ENCODE measurements around the gene LRRC23. TPM values are rescaled to one million over a fixed set of nuclear protein-coding genes. Genes with fewer than 3 reads are reported as not detected.

The LRRC23 gene
- total RNA-seq, 4 donors from 2014 or later = 1.7 to 35.5 (median 3.0) TPM; not detected in 1

- TF ChIP-seq CTCF (IDR thresholded peaks at IDR 0.05) (no peak), POLR2A (IDR thresholded peaks at IDR 0.05) (peak; percentile 90 to 92)
- H3K4me1 ChIP-seq = peaks cover 9 to 52% (median 48%) of the 10 kb centered on the region in 4 donors
- peak overlapping the region; percentile 89 to 100 (median 95) for H3K27ac ChIP-seq
- no peaks in the 10 kb centered on the region for H3K27me3 ChIP-seq
- DNase-seq = peak in 2 of 3 donors; percentile 85 to 86
- peaks cover 0 to 32% (median 0%) of the 10 kb centered on the region in 3 donors for H3K36me3 ChIP-seq
- no peaks in the 10 kb centered on the region for H3K9me3 ChIP-seq
- H3K4me3 ChIP-seq = peak overlapping the region in 3 of 4 donors; percentile 49 to 83 (median 62)
Measured at GRCh38 chr12:6962285-6963015, 57.8 kb downstream of the LRRC23 start.

- peak overlapping the region; percentile 89 to 100 (median 95) for H3K27ac ChIP-seq
- TF ChIP-seq CTCF (IDR thresholded peaks at IDR 0.05) = peak in 3 of 6 experiments; percentile 54 to 58 (median 56)
- peak; percentile 98 for TF ChIP-seq POLR2A (IDR thresholded peaks at IDR 0.05)
- DNase-seq = peak in 2 of 3 donors; percentile 90 to 95
- H3K27me3 ChIP-seq = no peaks in the 10 kb centered on the region
- peaks cover 9 to 57% (median 42%) of the 10 kb centered on the region in 4 donors for H3K4me1 ChIP-seq
- H3K4me3 ChIP-seq = peak overlapping the region in 3 of 4 donors; percentile 49 to 83 (median 62)
- H3K36me3 ChIP-seq = peaks cover 0 to 34% (median 0%) of the 10 kb centered on the region in 3 donors
- no peaks in the 10 kb centered on the region for H3K9me3 ChIP-seq
Measured at GRCh38 chr12:6963016-6963731, 58.6 kb downstream of the LRRC23 start.

Small RNAs within 50 kb of the gene (small RNA-seq; reads per million reads assigned to genes)
- gene MIR141 = 32.4 to 455 reads per million in 2 donors
- 120 to 554 reads per million in 2 donors for gene MIR200C
- 0 reads per million in 2 donors for gene RNU7-1

Other genes with a start within 250 kb of the LRRC23 start
- 100 to 1,000 TPM in 1 of 4 donors, 10 to 100 TPM in 3; 32.6 to 109 (median 45.4) TPM for gene ING4, start 241.7 kb upstream of the LRRC23 start, total RNA-seq
- 10 to 100 TPM; 35.6 to 96.6 (median 80.2) TPM for gene ZNF384, start 215.4 kb upstream of the LRRC23 start, total RNA-seq
- gene PIANP, start 204.0 kb upstream of the LRRC23 start, total RNA-seq = not detected
- 10 to 100 TPM; 38.4 to 72.6 (median 51.8) TPM for gene COPS7A, start 180.8 kb upstream of the LRRC23 start, total RNA-seq
- 100 to 1,000 TPM in 3 of 4 donors, 10 to 100 TPM in 1; 94.9 to 212 (median 182) TPM for gene MLF2, start 151.7 kb upstream of the LRRC23 start, total RNA-seq
- 10 to 100 TPM; 44.2 to 87.5 (median 53.0) TPM for gene PTMS, start 138.5 kb upstream of the LRRC23 start, total RNA-seq
- 1 to 10 TPM in 3 of 4 donors, not detected in 1; 1.3 to 3.0 (median 1.6) TPM for gene LAG3, start 132.3 kb upstream of the LRRC23 start, total RNA-seq
- gene CD4, start 115.3 kb upstream of the LRRC23 start, total RNA-seq = 1 to 10 TPM; 2.1 to 9.1 (median 4.0) TPM
- 10 to 100 TPM in 1 of 4 donors, 1 to 10 TPM in 2, not detected in 1; 2.5 to 11.6 (median 4.1) TPM for gene GPR162, start 83.0 kb upstream of the LRRC23 start, total RNA-seq
- 10 to 100 TPM in 2 of 4 donors, 1 to 10 TPM in 2; 3.7 to 40.4 (median 8.7) TPM for gene P3H3, start 76.4 kb upstream of the LRRC23 start, total RNA-seq
- gene GNB3, start 63.9 kb upstream of the LRRC23 start, total RNA-seq = 1 to 10 TPM in 1 of 4 donors, under 1 TPM in 2, not detected in 1; 0.85 to 6.6 (median 0.94) TPM
- 10 to 100 TPM; 44.2 to 51.2 (median 46.3) TPM for gene CDCA3, start 53.5 kb upstream of the LRRC23 start, total RNA-seq
- 10 to 100 TPM; 41.0 to 94.1 (median 47.1) TPM for gene USP5, start 52.7 kb upstream of the LRRC23 start, total RNA-seq
- gene TPI1, start 37.3 kb upstream of the LRRC23 start, total RNA-seq = 1,000 to 10,000 TPM in 1 of 4 donors, 100 to 1,000 TPM in 3; 591 to 1,061 (median 658) TPM
- 10 to 100 TPM in 2 of 4 donors, 1 to 10 TPM in 2; 4.1 to 12.3 (median 9.9) TPM for gene SPSB2, start 31.5 kb upstream of the LRRC23 start, total RNA-seq
- 10 to 100 TPM in 2 of 4 donors, 1 to 10 TPM in 2; 4.6 to 11.7 (median 8.8) TPM for gene ENO2, start 9.8 kb downstream of the LRRC23 start, total RNA-seq
- 100 to 1,000 TPM in 3 of 4 donors, 10 to 100 TPM in 1; 77.6 to 337 (median 125) TPM for gene ATN1, start 23.1 kb downstream of the LRRC23 start, total RNA-seq
- not detected for gene RNU7-1, start 39.0 kb downstream of the LRRC23 start, total RNA-seq
- 100 to 1,000 TPM; 146 to 339 (median 156) TPM for gene C12orf57, start 39.2 kb downstream of the LRRC23 start, total RNA-seq
- 100 to 1,000 TPM in 1 of 4 donors, 10 to 100 TPM in 3; 41.6 to 183 (median 44.4) TPM for gene PTPN6, start 46.5 kb downstream of the LRRC23 start, total RNA-seq
- gene PHB2, start 65.8 kb downstream of the LRRC23 start, total RNA-seq = 100 to 1,000 TPM; 162 to 219 (median 174) TPM
- gene EMG1, start 66.1 kb downstream of the LRRC23 start, total RNA-seq = 10 to 100 TPM in 3 of 4 donors, 1 to 10 TPM in 1; 9.1 to 24.8 (median 18.3) TPM
- gene LPCAT3, start 113.7 kb downstream of the LRRC23 start, total RNA-seq = 100 to 1,000 TPM in 3 of 4 donors, 10 to 100 TPM in 1; 18.2 to 230 (median 179) TPM
- 100 to 1,000 TPM in 2 of 4 donors, 10 to 100 TPM in 2; 55.9 to 187 (median 108) TPM for gene C1S, start 155.9 kb downstream of the LRRC23 start, total RNA-seq
- 100 to 1,000 TPM in 3 of 4 donors, 10 to 100 TPM in 1; 27.5 to 151 (median 125) TPM for gene C1R, start 187.6 kb downstream of the LRRC23 start, total RNA-seq
- 10 to 100 TPM; 44.6 to 87.7 (median 51.5) TPM for gene C1RL, start 204.4 kb downstream of the LRRC23 start, total RNA-seq
- gene RBP5, start 224.1 kb downstream of the LRRC23 start, total RNA-seq = 10 to 100 TPM in 1 of 4 donors, 1 to 10 TPM in 2, not detected in 1; 3.7 to 64.4 (median 4.3) TPM
- 100 to 1,000 TPM in 1 of 4 donors, 10 to 100 TPM in 3; 35.0 to 120 (median 57.3) TPM for gene CLSTN3, start 225.5 kb downstream of the LRRC23 start, total RNA-seq

Measured in Peyer's patch (tissue), 4 donors.